NCI-H774 (cell line): ENCODE measurements around the gene BCKDHB.
"Not testable (repeated sequence)": the region's sequence is repeated elsewhere in the genome, so short reads cannot be mapped to it uniquely, and the experiment has no call there.

Experiments
- DNase-seq: peaks from one replicate; lab custom pipeline; 2025; lab: John Stamatoyannopoulos, UW

Gene BCKDHB

DNA sequence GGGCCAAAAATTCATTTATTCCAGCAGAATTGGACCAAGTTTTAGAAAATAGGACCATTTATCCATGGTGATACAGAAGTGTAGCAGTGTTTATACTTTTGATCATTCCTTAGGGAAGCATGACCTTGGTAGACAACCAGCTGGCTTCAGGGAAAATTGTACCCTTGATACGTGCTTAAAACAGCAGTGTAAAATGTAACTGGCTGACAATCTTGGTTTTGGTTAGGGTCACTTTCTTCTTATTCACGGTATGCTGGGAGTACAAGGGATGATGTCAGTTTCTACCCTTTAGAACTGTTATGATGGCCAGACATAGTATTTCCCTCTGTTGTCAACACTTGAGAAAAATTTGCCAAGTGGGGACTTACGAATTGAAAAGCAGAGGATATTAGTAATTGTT is 157.1 kb downstream of the BCKDHB start:
- DNase-seq = no peak

- no peak for DNase-seq
These were observed 162.6 kb downstream of the BCKDHB start for GRCh38 chr6:80268865-80269730.

DNA sequence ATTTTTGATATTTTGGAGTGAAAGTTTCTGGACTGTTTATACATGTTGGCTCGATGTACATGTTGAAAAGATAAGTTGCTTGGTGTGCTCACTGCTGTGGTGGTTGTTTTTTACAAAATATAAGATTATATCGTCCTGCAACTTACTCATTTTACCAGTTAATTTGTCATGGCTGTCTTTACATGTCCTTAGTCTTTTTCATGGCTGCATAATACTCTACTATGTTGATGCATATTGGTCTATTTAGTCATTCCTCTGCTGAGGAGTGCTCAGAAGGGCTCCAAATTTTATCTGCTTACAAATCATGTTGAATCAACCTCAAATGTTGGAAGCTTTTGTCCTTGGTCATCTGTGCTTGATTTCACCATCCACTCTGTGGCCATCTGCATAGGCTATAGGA is 164.6 kb downstream of the BCKDHB start:
- no peak for DNase-seq

DNA sequence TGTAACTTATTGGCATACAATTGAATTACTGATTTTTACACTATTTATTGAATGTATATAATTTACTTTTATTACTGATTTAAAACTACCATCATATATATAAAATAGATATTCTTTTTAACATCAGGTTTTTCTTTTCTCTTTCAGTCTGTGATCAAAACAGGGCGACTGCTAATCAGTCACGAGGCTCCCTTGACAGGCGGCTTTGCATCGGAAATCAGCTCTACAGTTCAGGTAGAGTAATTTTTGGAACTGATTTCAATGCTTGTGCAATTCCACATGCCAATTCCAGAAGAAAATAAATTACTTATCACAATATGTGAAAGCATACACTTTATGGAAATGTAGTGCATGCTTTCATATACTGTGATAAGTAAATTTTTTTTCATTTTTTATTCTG is 166.5 kb downstream of the BCKDHB start:
- DNase-seq = no peak

DNA sequence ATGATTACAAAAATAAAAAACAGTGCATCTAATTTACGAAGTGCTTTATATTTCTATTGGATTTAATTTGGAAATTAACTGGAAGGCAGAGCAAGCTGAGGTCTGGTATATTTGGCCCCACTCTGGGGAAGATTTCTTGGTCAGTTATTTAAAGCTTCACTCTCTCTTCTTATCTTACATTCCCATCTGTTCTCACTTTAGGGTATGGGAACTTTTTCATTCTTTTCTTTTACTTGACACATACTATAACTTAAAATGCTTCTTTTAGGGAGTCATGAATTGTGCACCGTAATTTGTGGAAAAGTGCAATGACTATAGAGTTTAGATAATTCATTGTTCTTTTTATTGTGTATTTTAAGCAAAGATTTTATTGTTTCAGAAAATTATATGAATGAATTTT is 170.4 kb downstream of the BCKDHB start:
- no peak for DNase-seq

DNA sequence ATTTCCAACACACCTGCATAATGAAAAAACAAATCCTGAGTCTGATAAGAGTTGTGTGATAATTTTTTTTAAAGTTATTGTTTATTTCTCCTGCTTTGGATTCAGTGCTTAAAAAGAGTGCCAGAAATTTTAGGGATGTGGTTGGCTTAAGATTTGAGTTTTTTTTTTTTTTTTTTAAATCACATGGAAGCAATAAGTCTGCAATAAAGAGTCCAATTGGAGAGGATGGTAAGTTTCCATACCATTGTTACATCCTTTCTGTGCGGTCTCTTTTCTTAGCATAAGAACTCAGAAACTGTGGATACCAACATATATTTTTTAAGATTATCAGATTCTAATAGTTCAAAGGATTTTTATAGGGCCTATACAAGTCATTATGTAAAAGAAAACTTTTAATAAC is 171.0 kb downstream of the BCKDHB start:
- DNase-seq = no peak

DNA sequence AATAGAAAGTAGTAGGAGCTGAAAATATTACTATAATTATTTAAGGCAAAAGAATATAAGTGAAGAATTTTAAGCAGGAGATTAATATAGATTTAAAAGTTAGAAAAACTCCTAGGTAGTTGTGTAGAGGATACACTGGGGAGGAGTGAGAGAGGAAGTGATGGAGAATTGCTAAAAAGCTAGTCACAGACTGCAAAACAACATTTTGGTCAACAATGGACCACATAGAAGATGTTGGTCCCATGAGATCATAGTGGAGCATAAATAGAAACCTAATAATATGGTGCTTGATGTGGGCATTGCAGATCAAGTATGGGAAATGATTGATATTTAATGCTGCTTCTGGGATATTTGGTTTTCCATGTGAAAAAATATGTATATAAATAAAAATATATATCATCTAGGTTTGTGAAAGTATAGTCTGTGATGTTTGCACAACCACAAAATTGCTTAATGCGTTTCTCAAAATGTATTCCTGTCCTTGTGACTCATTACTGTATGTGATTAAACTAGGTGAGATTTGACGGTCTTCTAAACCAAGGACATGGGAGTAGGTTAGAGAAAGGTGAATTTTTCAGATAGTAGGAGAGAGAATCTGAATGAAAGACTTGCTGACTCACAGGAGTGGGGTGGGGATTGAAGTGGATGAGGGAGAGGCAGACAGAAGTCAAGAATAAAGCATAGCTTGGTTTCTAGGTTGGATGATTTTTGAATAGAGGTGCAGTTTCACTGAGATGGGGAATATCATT is 174.0 kb downstream of the BCKDHB start:
- DNase-seq = no peak

DNA sequence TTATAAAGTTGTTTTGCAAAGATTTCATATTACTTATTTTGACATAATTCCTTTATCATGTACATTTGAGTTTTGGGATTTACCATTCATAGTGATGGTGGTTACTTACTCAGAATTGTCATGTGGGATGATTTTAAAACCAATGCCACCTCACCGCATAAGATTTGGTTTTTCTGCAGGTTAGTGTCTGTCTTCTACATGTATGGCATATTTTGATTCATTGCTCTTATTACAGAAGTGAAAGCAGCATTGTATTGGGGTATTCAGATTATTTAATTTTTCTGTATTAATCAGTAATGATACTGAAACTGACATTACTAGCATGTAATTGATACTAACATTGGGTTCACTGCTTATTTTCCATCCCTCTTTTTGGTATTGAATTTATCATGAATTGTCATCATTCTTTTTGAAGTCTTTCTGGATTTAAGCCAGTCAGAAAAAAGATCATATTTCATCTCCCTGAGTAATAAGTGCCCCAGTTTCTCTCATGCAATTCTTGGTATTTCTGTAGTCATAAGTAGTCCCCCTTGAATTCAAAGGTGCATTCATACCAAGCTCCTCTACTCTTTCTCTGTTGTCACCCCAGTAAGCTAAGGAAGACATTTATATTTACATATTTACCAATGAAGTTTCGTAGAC is 176.6 kb downstream of the BCKDHB start:
- no peak for DNase-seq

- DNase-seq = no peak
These were observed 180.6 kb downstream of the BCKDHB start for GRCh38 chr6:80287112-80287511.

- DNase-seq = no peak
These were observed 181.1 kb downstream of the BCKDHB start for GRCh38 chr6:80287607-80288006.

GRCh38 chr6:80289727-80290126 is 183.3 kb downstream of the BCKDHB start:
- no peak for DNase-seq

GRCh38 chr6:80294531-80294930 is 188.1 kb downstream of the BCKDHB start:
- not testable (repeated sequence) for DNase-seq

- DNase-seq = no peak
These were observed 196.2 kb downstream of the BCKDHB start for GRCh38 chr6:80302716-80303115.

DNA sequence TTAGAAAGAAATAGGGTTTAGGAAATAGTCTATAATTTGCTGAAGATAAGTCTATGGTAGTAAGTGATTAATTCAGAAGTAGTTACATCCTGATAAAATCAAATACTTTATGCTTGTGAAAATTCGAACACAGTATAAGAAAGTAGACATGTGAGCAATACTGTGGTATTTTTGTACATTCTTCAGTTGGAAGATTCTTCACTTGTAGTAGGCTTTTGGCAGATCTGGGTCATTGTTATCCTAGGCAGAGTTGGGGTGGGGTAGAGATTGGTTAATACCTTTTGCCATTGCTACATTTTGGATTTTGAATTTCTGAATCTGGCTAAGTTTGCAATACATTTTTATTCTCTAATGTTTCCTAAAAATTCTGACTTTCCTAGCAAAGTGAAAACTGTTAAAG is 197.5 kb downstream of the BCKDHB start:
- DNase-seq = no peak

DNA sequence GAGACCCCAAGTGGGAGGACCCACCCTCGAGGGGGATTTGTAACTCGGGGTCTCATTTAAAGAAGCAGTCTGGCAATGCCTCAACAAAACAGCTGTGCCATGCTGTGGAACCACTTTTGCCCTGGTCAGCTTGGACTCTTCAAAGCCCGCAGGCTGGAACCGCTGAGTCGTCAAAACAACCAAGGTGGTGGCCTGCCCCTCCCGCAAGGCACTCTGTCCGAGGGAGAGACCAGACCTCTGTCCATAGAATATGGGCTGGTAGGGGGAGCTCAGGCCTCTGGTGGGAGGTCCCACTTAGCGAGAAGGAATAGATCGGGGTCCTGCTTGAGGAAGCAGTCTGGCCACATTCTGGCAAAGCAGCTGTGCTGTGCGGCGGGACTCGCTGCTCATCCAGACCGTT is 208.1 kb downstream of the BCKDHB start:
- DNase-seq = no peak

DNA sequence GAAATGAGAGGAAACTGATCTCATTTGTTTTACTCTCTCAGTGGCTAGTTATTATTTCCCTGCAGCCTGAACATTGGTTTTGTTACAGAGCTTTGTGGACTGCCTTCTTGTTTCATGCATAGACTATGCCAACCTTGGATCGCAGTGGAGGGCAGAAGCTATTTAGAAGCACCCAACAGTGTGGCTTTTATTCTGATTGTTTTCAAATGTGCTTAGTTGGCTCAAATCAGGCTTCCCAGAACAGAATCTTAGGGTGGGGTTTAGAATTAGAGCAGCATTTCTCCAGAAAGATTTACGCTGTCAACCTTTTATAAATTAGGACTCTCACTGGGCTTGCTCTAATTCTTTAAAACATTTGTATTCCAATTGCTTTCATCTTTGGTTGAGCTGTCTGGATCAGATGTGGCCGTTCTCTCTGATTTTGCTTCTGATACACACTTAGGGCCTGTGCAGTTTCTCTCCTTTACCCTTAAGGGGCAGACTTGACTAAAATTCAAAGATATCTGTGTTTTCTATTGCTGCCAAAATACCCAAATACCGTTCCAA is 210.3 kb downstream of the BCKDHB start:
- DNase-seq = no peak

- no peak for DNase-seq
These were observed 212.7 kb downstream of the BCKDHB start for GRCh38 chr6:80319196-80319595.

DNA sequence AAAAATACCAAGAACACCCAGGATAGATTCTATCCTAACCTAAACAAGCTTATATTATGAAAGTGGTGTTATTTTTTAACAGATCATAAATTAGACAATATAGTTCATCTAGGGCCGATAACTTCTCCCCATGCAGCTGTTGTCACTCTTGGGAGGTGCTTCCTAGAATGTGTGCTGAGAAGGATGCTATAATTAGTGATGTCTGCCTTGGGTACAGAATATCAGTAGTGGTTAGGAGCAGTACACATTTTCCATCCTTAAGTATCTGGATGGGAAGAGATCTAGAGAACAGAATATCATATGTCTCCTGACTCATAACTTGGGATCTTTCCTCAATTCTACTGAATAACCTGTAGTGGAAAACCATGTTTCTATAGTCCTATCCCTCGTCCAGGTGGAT is 214.5 kb downstream of the BCKDHB start:
- no peak for DNase-seq

DNA sequence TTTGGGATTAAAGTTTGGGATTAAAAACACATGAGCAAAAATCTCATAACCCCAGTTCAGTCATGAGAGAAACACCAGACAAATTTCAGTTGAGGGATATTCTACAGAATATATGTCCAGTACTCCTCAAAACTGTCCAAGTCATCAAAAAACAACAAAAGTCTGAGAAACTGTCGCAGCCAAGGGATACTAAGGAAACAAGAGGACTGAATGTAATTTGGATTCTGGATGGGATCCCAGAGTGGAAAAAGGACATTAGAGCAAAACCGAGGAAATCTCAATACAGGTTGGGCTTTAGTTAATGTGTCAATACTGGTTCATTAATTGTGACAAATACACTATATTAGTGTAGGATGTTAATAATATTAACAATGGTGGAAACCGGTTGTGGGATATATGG is 219.3 kb downstream of the BCKDHB start:
- no peak for DNase-seq

GRCh38 chr6:80328652-80329051 is 222.2 kb downstream of the BCKDHB start:
- DNase-seq = no peak

GRCh38 chr6:80329496-80329895 is 223.0 kb downstream of the BCKDHB start:
- no peak for DNase-seq

- no peak for DNase-seq
These were observed 224.5 kb downstream of the BCKDHB start for GRCh38 chr6:80330961-80331360.

- peak; percentile 82 for DNase-seq
These were observed 225.1 kb downstream of the BCKDHB start for GRCh38 chr6:80331522-80331921.
